Parathyroid adenoma (tissue), 2 donors: ENCODE data around the gene KRTAP10-9.
"Not testable (repeated sequence)": the region's sequence is repeated elsewhere in the genome, so short reads cannot be mapped to it uniquely, and the experiment has no call there.

Experiments
- H2AFZ ChIP-seq: fragments of 300-600 bp; sonication (generic); one replicate; pipeline ENCODE4 v1.7.0; 2017; ENCODE audit warnings: antibody characterized with exemption, mild to moderate bottlenecking
- H3K27ac ChIP-seq: fragments of 300-600 bp; sonication (generic); one replicate; pipeline ENCODE4 v1.7.0; 2017
- H3K27me3 ChIP-seq: fragments of 300-600 bp; sonication (generic); one replicate; pipeline ENCODE4 v1.7.0; 2017; ENCODE audit warnings: low read length; ENCODE audit not compliant: control insufficient read depth, insufficient read depth
- H3K36me3 ChIP-seq: fragments of 300-600 bp; sonication (generic); one replicate; pipeline ENCODE4 v1.7.0; 2017; ENCODE audit warnings: low read length; ENCODE audit not compliant: control insufficient read depth, insufficient read depth
- H3K4me1 ChIP-seq: fragments of 300-600 bp; sonication (generic); one replicate; pipeline ENCODE4 v1.7.0; 2017; ENCODE audit warnings: control low read depth
- H3K4me2 ChIP-seq: fragments of 300-600 bp; sonication (generic); one replicate; pipeline ENCODE4 v1.7.0; 2017; ENCODE audit warnings: low read length
- H3K4me3 ChIP-seq: fragments of 300-600 bp; sonication (generic); one replicate; pipeline ENCODE4 v1.7.0; 2017; ENCODE audit warnings: low read depth, low read length
- H3K79me2 ChIP-seq: fragments of 300-600 bp; sonication (generic); one replicate; pipeline ENCODE4 v1.7.0; 2017; ENCODE audit warnings: control low read depth
- H3K9ac ChIP-seq: fragments of 300-600 bp; sonication (generic); one replicate; pipeline ENCODE4 v1.7.0; 2017; ENCODE audit warnings: mild to moderate bottlenecking
- H3K9me3 ChIP-seq: fragments of 300-600 bp; sonication (generic); one replicate; pipeline ENCODE4 v1.7.0; 2017; ENCODE audit warnings: low read length; ENCODE audit not compliant: control insufficient read depth
- TF ChIP-seq, protein P1 (sequence below): fragments of 300-600 bp; sonication (generic); IDR thresholded peaks from one replicate; pipeline ENCODE4 v1.7.0; 2017; ENCODE audit warnings: antibody characterized with exemption, mild to moderate bottlenecking
- donor health status: primary hyperparathyroidism.

The KRTAP10-9 gene

DNA sequence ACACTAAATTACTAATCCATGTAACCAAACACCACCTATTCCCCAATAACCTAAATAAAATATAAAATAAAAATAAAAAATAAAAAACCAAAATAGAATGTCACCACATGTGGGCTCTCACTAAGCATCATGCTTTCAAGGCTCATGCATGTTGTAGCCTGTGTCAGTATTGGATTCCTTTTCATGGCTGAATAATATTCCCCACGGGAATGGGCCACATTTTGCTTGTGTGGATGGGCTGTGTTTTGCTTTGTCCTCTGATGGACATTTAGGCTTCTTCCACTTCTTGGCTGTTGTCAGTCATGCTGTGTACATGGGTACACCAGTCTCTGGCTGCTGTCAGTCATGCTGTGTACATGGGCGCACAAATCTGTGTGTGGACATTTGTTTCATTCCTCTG, 37.8 kb upstream of the KRTAP10-9 start:
- H3K27me3 ChIP-seq, result no peaks in the 10 kb centered on the region
- no peak overlapping the region for H3K9ac ChIP-seq
- no peak overlapping the region for H3K4me3 ChIP-seq
- TF ChIP-seq, protein P1, sequence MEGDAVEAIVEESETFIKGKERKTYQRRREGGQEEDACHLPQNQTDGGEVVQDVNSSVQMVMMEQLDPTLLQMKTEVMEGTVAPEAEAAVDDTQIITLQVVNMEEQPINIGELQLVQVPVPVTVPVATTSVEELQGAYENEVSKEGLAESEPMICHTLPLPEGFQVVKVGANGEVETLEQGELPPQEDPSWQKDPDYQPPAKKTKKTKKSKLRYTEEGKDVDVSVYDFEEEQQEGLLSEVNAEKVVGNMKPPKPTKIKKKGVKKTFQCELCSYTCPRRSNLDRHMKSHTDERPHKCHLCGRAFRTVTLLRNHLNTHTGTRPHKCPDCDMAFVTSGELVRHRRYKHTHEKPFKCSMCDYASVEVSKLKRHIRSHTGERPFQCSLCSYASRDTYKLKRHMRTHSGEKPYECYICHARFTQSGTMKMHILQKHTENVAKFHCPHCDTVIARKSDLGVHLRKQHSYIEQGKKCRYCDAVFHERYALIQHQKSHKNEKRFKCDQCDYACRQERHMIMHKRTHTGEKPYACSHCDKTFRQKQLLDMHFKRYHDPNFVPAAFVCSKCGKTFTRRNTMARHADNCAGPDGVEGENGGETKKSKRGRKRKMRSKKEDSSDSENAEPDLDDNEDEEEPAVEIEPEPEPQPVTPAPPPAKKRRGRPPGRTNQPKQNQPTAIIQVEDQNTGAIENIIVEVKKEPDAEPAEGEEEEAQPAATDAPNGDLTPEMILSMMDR, result no peak
- H3K4me1 ChIP-seq, result no peaks in the 10 kb centered on the region
- no peaks in the 10 kb centered on the region for H3K9me3 ChIP-seq
- no peaks in the 10 kb centered on the region for H3K79me2 ChIP-seq
- H3K36me3 ChIP-seq, result no peaks in the 10 kb centered on the region
- no peak overlapping the region for H2AFZ ChIP-seq
- H3K27ac ChIP-seq, result no peak overlapping the region
- no peak overlapping the region for H3K4me2 ChIP-seq

DNA sequence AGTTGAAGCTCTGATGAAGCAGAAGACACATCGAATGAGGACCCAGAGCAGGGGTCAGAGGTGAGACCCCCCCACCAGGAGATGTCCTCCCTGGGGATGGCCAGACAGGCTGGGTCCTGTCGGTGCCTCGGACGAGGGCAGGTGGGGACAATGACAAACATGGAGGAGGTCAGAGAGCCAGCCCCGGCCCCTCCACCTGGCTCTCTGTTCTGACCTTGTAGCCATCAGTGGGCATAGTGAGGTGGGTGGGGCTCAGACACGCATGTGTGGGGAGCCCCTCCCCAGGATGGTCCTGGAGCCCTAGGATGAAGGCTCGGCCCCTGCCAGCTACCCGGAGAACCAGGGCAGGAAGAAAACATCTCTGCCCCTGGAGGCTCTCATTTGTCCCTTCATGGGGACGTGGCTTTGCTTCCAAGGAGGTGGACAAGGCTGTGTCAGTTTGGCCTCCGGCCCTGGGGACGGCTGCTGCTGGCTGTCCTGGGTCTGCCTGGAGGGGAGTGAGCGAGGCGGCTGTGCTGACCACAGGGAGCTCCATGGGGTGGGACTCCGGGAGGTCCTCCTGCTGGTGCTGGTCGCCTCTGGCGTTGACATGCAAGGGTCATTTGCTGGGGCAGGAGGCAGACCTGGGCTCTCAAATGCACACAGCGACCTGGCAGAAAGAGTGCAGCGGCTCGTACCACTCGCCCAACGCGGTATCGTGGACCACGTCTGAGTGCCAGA, 37.1 kb upstream of the KRTAP10-9 start:
- Histone ChIP-seq H3K27ac (no peak overlapping the region), H3K4me2 (no peak overlapping the region), H3K4me1 (no peaks in the 10 kb centered on the region), H3K36me3 (no peaks in the 10 kb centered on the region), H3K79me2 (no peaks in the 10 kb centered on the region), H2AFZ (no peak overlapping the region), H3K4me3 (no peak overlapping the region), H3K9me3 (no peaks in the 10 kb centered on the region), H3K27me3 (no peaks in the 10 kb centered on the region), H3K9ac (no peak overlapping the region)
- TF ChIP-seq, protein P1, result no peak

DNA sequence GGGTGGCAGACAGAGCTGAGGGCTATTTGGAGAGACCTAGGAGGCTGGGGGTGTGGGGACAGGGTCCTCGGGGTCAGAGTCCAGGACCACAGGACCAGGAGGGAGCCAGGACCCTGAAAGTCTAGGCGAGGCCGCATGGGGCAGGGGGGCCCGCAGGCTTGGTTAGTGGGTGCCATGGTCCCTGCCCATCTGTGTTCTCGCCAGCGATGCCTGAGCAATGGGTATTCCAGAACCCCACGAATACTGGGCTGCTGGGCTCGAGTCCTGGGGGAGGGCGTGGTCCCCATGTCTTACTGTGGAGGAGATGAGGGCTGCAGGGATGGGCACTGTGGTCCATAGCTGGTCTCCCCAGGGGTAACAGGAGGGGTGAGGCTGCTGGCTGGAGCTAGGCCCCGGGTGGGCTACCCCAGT, 36.6 kb upstream of the KRTAP10-9 start:
- Histone ChIP-seq H3K9ac (no peak overlapping the region), H2AFZ (no peak overlapping the region), H3K9me3 (no peaks in the 10 kb centered on the region), H3K27ac (no peak overlapping the region), H3K4me1 (no peaks in the 10 kb centered on the region), H3K79me2 (no peaks in the 10 kb centered on the region), H3K4me3 (no peak overlapping the region), H3K27me3 (no peaks in the 10 kb centered on the region), H3K36me3 (no peaks in the 10 kb centered on the region), H3K4me2 (no peak overlapping the region)
- TF ChIP-seq, protein P1, result no peak

DNA sequence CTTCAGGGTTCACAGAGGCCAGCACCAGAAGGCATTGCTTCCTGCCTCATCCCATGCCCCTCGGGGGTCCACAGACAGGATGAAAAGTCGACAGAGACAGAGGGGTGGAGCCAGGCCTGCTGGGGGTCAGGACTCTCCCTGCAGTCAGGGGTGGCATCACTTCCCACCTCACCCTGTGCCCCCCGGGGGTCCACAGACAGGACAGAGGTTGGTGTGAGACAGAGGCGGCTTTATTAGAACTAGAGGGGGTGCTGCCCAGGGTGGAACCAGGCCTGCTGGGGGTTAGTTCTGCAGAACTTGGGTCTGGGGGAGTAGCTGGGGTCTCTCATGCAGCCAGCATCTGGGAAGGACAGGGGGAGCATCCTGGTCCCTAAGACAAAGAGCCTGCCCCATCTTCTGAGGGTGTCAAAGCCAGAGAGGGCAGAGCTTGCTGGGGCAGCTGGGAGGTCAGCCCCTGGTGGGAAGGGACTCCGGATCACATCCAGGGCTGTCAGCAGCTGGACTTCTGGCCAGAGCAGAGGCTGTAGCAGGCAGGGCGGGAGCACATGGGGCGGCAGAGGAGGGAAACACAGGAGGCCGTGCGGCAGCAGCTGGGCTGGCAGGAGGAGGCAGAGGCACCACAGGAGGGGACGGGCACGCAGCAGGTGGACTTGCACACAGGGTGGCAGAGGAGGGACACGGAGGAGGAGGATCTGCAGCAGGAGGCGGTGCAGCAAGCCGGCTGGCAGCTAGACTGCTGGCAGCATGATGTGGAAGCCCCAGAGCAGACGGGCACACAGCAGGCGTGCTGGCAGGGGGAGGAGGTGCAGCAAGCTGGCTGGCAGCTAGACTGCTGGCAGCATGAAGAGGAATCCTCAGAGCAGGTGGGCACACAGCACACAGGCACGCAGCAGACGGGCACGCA, 35.7 kb upstream of the KRTAP10-9 start:
- not testable (repeated sequence) for H3K36me3 ChIP-seq, H2AFZ ChIP-seq, H3K79me2 ChIP-seq, H3K4me1 ChIP-seq, H3K27ac ChIP-seq, H3K9ac ChIP-seq, H3K4me3 ChIP-seq, H3K27me3 ChIP-seq, H3K9me3 ChIP-seq, H3K4me2 ChIP-seq

DNA sequence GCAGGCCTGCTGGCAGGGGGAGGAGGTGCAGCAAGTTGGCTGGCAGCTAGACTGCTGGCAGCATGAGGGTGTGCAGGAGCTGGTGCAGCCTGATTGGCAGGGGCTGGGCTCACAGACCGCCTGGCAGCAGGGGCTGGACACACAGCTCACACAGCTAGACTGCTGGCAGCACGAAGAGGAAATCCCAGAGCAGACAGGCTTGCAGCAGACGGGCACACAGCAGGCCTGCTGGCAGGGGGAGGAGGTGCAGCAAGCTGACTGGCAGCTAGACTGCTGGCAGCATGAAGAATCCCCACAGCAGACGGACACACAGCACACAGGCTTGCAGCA, 35.1 kb upstream of the KRTAP10-9 start:
- not testable (repeated sequence) for H3K9ac ChIP-seq, H3K9me3 ChIP-seq, H3K79me2 ChIP-seq, H3K4me3 ChIP-seq, H3K4me1 ChIP-seq, H3K27me3 ChIP-seq, H3K27ac ChIP-seq, H3K36me3 ChIP-seq, H2AFZ ChIP-seq, H3K4me2 ChIP-seq
